Activated T-cell treated with anti-CD3 and anti-CD28 coated beads, Interleukin-2, amount 50 U/mL, for 24 hours (primary cell): ENCODE results near the gene HLX.
A peak's percentile ranks its signal among the peaks of the same experiment; 100 is the strongest.

Experiments used
- DNase-seq: peaks from one replicate; pipeline ENCODE4 v3.0.0-alpha.2; 2020
- H3K27ac Mint-ChIP-seq: 2 replicates; pipeline ENCODE4 v1.8.0; 2020; ENCODE audit warnings: mild to moderate bottlenecking, mixed read lengths
- H3K27me3 Mint-ChIP-seq: 2 replicates; pipeline ENCODE4 v1.8.0; 2020; ENCODE audit warnings: mixed read lengths
- H3K36me3 Mint-ChIP-seq: 2 replicates; pipeline ENCODE4 v1.8.0; 2020; ENCODE audit warnings: low read depth, mixed read lengths
- H3K4me1 Mint-ChIP-seq: 2 replicates; pipeline ENCODE4 v1.8.0; 2020; ENCODE audit warnings: low read depth, mixed read lengths
- H3K4me3 Mint-ChIP-seq: 2 replicates; pipeline ENCODE4 v1.8.0; 2020; ENCODE audit warnings: mild to moderate bottlenecking, moderate library complexity, mixed read lengths
- H3K9me3 Mint-ChIP-seq: 2 replicates; pipeline ENCODE4 v1.8.0; 2020; ENCODE audit warnings: mixed read lengths

Gene HLX

DNA sequence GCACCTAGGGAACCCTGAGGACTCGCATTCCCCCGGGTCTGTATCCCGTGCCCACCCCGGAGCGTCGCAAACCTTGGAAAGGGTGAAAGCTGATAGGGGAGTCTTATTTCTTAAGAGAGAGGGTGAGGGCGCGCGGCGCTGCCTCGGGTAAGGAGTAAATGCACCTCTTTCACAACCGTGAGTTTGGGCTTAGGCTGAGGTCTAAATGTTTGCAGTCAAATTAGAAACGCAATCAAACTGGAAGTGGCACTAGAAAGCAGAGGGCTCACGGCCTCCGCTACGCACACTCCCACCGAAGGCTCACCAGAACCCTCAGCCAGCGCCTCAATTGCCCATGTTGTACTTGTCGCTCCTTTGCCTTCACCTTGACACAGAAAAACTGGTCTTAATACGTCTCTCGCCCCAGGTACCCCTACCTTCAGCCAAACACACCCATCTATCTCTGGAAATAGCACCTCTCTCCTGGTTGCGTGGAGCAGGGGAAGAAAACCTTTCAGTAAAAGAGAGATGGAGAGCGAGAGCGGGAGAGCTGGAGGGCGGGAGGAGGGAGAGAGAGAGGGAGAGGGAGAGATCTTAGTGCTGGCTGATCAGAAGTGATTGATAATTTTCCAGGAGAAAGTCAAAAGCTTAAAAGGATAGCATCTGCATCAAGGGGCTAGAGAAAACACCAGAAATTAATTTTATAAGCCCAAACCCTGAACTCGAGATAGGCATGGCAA lies 1.7 kb upstream of the HLX start:
- Mint-ChIP-seq H3K4me1 (peaks cover 36% of the 10 kb centered on the region), H3K9me3 (no peaks in the 10 kb centered on the region), H3K36me3 (no peaks in the 10 kb centered on the region), H3K27me3 (peaks cover 94% of the 10 kb centered on the region), H3K4me3 (peak overlapping the region; percentile 71), H3K27ac (no peak overlapping the region)
- no peak for DNase-seq

- Mint-ChIP-seq H3K4me1 (peaks cover 36% of the 10 kb centered on the region), H3K27me3 (peaks cover 92% of the 10 kb centered on the region), H3K27ac (peak overlapping the region; percentile 47), H3K9me3 (no peaks in the 10 kb centered on the region), H3K4me3 (peak overlapping the region; percentile 71), H3K36me3 (no peaks in the 10 kb centered on the region)
- no peak for DNase-seq
Measured at GRCh38 chr1:220878191-220879075, 810 bp upstream of the HLX start.

DNA sequence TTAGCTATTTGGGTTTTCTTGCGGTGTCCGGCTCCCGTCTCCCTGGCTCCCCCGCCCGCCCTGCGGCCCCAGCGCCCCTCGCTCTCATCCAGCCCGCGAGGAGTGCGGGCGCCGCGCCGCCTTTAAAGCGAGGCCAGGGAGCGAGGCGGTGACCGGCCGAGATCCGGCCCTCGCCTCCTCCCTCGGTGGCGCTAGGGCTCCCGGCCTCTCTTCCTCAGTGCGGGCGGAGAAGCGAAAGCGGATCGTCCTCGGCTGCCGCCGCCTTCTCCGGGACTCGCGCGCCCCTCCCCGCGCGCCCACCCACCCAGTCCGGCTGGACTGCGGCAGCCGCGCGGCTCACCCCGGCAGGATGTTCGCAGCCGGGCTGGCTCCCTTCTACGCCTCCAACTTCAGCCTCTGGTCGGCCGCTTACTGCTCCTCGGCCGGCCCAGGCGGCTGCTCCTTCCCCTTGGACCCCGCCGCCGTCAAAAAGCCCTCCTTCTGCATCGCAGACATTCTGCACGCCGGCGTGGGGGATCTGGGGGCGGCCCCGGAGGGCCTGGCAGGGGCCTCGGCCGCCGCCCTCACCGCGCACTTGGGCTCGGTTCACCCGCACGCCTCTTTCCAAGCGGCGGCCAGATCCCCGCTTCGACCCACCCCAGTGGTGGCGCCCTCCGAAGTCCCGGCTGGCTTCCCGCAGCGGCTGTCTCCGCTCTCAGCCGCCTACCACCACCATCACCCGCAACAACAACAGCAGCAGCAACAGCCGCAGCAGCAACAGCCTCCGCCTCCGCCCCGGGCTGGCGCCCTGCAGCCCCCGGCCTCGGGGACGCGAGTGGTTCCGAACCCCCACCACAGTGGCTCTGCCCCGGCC lies 492 bp downstream of the HLX start:
- peaks cover 91% of the 10 kb centered on the region for H3K27me3 Mint-ChIP-seq
- H3K9me3 Mint-ChIP-seq = no peaks in the 10 kb centered on the region
- H3K4me3 Mint-ChIP-seq = peak overlapping the region; percentile 71
- DNase-seq = no peak
- H3K36me3 Mint-ChIP-seq = no peaks in the 10 kb centered on the region
- H3K27ac Mint-ChIP-seq = no peak overlapping the region
- H3K4me1 Mint-ChIP-seq = peaks cover 36% of the 10 kb centered on the region

DNA sequence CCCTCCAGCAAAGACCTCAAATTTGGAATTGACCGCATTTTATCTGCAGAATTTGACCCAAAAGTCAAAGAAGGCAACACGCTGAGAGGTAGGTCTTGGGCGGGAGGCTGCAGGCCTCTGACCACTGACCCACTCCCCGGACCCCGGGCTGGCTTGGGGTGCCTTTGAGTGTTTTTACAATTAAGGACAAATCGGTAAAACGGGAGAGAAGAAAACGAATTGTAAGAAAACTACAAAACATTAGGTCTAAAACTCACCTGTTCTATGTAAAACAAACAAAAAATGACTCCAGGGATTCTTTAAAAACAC lies 1.1 kb downstream of the HLX start:
- peak overlapping the region; percentile 61 for H3K4me3 Mint-ChIP-seq
- peaks cover 36% of the 10 kb centered on the region for H3K4me1 Mint-ChIP-seq
- no peaks in the 10 kb centered on the region for H3K36me3 Mint-ChIP-seq
- DNase-seq = no peak
- H3K27ac Mint-ChIP-seq = no peak overlapping the region
- H3K9me3 Mint-ChIP-seq = no peaks in the 10 kb centered on the region
- H3K27me3 Mint-ChIP-seq = peaks cover 91% of the 10 kb centered on the region

DNA sequence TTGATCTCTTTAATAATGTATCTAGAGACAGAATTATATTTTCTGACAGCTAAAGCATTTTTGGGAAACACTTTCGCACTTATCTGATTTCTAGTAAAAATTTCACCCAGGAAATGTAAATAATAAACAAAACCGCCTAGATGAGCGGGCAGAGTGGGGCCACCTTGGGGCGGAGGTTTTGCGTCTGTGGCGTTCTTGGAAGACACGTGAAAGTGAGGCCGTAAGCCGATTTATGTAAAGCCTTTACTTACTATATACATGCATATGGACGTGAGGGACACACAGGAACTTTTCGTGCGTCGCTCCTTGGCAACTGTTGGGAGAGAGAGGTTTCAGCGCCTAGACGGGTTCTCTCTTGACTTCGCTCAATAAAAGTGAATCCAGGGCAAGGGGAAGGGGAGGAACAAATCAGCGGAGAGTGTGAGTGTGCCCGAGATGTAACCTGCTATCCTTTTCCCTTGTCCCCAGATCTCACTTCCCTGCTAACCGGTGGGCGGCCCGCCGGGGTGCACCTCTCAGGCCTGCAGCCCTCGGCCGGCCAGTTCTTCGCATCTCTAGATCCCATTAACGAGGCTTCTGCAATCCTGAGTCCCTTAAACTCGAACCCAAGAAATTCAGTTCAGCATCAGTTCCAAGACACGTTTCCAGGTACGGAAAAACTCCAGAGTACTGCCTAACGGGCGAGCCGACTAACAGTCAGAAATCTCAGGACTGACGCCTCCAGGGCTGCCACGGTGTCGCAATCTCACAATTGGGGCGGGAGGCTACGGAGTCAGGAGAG lies 1.7 kb downstream of the HLX start:
- peaks cover 36% of the 10 kb centered on the region for H3K4me1 Mint-ChIP-seq
- H3K9me3 Mint-ChIP-seq = no peaks in the 10 kb centered on the region
- DNase-seq = no peak
- H3K36me3 Mint-ChIP-seq = no peaks in the 10 kb centered on the region
- peaks cover 91% of the 10 kb centered on the region for H3K27me3 Mint-ChIP-seq
- H3K4me3 Mint-ChIP-seq = peak overlapping the region; percentile 61
- no peak overlapping the region for H3K27ac Mint-ChIP-seq

GRCh38 chr1:220882061-220882891 lies 3.0 kb downstream of the HLX start:
- H3K36me3 Mint-ChIP-seq = no peaks in the 10 kb centered on the region
- no peak overlapping the region for H3K27ac Mint-ChIP-seq
- H3K9me3 Mint-ChIP-seq = no peaks in the 10 kb centered on the region
- DNase-seq = no peak
- peaks cover 91% of the 10 kb centered on the region for H3K27me3 Mint-ChIP-seq
- no peak overlapping the region for H3K4me3 Mint-ChIP-seq
- H3K4me1 Mint-ChIP-seq = peaks cover 30% of the 10 kb centered on the region

- peaks cover 13% of the 10 kb centered on the region for H3K4me1 Mint-ChIP-seq
Measured at GRCh38 chr1:220884109-220884980, 5.1 kb downstream of the HLX start.

DNA sequence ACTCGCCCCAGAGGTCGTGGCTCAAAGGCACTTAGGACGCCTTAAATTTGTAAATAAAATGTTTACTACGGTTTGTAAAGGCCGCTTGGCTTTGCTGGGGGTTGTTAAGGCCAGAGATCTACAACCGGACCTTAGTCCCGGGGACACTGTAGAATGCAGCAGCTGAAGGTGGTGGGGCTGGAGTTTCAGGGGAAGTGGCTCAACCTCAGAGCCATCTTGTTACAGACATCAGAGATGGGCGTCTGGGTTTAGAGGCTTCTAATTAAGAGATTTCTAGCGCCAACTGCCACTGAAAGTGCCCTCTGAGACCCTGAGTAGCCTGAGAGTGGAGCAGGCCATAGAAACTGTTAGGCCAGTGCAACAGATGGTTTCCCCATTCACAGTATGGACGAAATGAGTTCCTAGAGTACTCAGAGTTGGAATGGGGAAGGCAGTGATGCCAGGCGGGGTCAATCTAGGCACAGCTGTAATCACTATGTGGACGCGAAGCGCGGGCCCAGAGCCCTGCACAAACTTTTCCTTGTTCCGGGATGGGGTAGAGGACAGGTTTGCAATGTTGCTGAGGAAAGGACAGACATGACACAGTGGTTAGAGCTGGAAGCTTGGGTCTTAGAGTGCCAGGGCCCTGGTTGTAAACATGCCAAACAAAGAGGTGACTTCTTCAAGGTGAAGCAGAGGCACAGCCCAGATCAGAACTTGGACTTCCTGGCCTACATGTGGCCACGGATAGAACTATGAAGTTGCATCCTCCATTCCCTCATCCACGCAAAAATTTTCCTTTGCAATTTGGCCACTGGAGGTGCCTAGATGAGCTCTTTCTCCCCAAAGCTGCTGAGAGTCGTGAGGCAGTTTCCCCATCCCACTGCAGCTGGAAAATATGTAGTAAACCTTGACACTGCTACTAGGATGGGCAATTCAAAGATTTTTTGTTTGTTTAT lies 6.0 kb downstream of the HLX start:
- Mint-ChIP-seq H3K36me3 (no peaks in the 10 kb centered on the region), H3K27ac (no peak overlapping the region), H3K4me3 (no peak overlapping the region), H3K27me3 (peaks cover 95% of the 10 kb centered on the region), H3K9me3 (no peaks in the 10 kb centered on the region), H3K4me1 (peaks cover 12% of the 10 kb centered on the region)
- no peak for DNase-seq

More at GRCh38 chr1:220884109-220884980, 5.1 kb downstream of the HLX start:
- Mint-ChIP-seq H3K27me3 (peaks cover 90% of the 10 kb centered on the region), H3K36me3 (no peaks in the 10 kb centered on the region), H3K4me3 (no peak overlapping the region), H3K27ac (no peak overlapping the region), H3K9me3 (no peaks in the 10 kb centered on the region)
- no peak for DNase-seq

GRCh38 chr1:220885971-220886370 lies 6.7 kb downstream of the HLX start:
- H3K27me3 Mint-ChIP-seq = peaks cover 95% of the 10 kb centered on the region
- no peaks in the 10 kb centered on the region for H3K36me3 Mint-ChIP-seq
- no peak overlapping the region for H3K27ac Mint-ChIP-seq
- peaks cover 4% of the 10 kb centered on the region for H3K4me1 Mint-ChIP-seq
- no peaks in the 10 kb centered on the region for H3K9me3 Mint-ChIP-seq
- H3K4me3 Mint-ChIP-seq = no peak overlapping the region
- no peak for DNase-seq

DNA sequence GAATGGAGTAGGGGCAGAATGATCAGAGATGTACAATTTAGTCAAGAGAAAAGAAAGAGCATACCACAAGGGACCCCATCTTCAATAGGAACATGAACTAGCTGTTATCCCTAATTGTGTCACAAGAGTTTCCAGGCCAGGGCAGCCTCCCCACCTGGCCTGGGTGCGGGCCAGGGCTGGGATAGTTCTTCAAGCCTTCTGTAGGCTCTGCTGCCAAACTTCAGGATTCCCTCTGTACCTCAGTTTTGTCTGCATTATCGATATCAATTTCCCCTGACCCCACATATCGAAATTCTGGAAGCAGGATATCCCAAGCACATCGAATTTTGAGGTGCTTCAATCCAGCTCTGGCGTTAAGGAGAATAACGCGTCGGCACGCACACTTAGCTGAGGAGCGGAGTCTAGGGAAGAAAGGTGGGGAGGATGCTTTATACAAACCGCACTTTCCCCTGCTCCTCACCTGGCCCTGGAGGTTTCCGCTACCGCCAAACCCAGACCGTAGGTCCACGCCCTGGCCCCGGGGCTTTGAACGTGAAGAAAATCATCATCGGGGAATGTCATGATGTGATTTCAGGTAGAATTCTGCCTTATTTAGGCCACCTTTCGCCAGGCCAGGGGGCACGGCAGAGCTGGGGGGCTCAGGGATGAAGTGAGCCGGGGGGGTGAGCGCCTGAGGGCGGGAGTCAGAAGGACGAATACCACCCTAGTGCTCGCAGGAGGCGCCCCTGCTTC lies 7.4 kb downstream of the HLX start:
- Mint-ChIP-seq H3K4me3 (no peak overlapping the region), H3K27ac (no peak overlapping the region), H3K27me3 (peaks cover 95% of the 10 kb centered on the region), H3K36me3 (no peaks in the 10 kb centered on the region), H3K9me3 (no peaks in the 10 kb centered on the region), H3K4me1 (peaks cover 4% of the 10 kb centered on the region)
- DNase-seq = no peak

DNA sequence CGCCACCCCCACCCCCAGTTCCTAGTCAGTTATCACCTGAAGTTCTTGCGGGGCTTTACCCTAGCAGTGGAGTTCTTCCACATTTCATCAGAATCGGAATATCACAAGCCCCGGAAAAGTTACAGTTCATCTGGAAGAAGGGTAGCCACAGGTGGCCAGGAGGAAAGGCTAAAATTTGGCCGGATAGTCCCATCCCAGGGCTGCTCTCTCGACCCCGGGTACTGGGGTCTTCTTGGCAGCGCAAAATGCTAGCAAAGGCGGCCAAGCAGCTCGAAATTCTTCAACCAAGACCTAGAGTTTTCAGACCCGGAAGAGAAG lies 7.9 kb downstream of the HLX start:
- DNase-seq = no peak
- no peaks in the 10 kb centered on the region for H3K9me3 Mint-ChIP-seq
- H3K27me3 Mint-ChIP-seq = peaks cover 95% of the 10 kb centered on the region
- no peaks in the 10 kb centered on the region for H3K36me3 Mint-ChIP-seq
- no peak overlapping the region for H3K27ac Mint-ChIP-seq
- no peak overlapping the region for H3K4me3 Mint-ChIP-seq
- peaks cover 4% of the 10 kb centered on the region for H3K4me1 Mint-ChIP-seq
